PC-3 (cell line): ENCODE results near the gene CD48.

Experiments
- EZH2 ChIP-seq: fragments of 300-600 bp; sonication (generic); IDR thresholded peaks from one replicate; pipeline ENCODE4 v1.6.1; 2017; ENCODE audit warnings: antibody characterized with exemption, mild to moderate bottlenecking, low read length; ENCODE audit not compliant: unreplicated experiment
- TF ChIP-seq, protein P1 (sequence below): fragments of 300-600 bp; sonication (generic); conservative IDR thresholded peaks from 2 replicates; pipeline ENCODE4 v1.5.1; 2017; ENCODE audit warnings: antibody characterized with exemption, low read depth, mild to moderate bottlenecking, low read length

DNA sequence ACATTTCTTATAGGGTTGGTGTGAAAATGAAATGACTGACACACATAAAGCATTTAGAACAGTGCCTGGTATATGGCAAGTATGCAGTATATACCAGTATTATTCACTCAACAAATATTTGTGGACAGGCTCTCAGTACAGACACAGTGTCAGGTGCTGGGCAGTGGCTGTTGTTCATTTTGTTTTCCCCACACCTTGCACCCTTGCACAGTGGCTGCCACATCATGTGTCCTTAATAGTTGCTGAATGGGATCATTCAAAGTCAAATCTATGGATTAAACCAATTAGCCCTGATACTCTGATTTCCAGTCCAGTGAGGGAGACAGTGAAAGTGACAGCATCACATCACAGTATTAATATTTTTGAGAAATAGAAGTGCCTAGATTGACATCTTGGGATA, 67.2 kb downstream of the CD48 start:
- TF ChIP-seq, protein P1, sequence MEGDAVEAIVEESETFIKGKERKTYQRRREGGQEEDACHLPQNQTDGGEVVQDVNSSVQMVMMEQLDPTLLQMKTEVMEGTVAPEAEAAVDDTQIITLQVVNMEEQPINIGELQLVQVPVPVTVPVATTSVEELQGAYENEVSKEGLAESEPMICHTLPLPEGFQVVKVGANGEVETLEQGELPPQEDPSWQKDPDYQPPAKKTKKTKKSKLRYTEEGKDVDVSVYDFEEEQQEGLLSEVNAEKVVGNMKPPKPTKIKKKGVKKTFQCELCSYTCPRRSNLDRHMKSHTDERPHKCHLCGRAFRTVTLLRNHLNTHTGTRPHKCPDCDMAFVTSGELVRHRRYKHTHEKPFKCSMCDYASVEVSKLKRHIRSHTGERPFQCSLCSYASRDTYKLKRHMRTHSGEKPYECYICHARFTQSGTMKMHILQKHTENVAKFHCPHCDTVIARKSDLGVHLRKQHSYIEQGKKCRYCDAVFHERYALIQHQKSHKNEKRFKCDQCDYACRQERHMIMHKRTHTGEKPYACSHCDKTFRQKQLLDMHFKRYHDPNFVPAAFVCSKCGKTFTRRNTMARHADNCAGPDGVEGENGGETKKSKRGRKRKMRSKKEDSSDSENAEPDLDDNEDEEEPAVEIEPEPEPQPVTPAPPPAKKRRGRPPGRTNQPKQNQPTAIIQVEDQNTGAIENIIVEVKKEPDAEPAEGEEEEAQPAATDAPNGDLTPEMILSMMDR = no peak
- no peak for TF ChIP-seq EZH2
